Daoy (cell line): Measurements from ENCODE around the gene MAST3. TPM values are rescaled to one million over a fixed set of nuclear protein-coding genes. Genes with fewer than 3 reads are reported as not detected.

Experiments
- DNase-seq: peaks from one replicate; pipeline ENCODE4 v3.0.0-alpha.2; 2015; ENCODE audit warnings: low read depth
- total RNA-seq: library from RNA; depleted of rRNA; stranded (reverse); fragments of >200 nt; shearing (Covaris generic); gene quantifications from 2 replicates; pipeline ENCODE4 v1.2.3, GENCODE V29; 2014

MAST3 gene
- total RNA-seq, 1 experiment from 2014 or later: 1.5 TPM

DNA sequence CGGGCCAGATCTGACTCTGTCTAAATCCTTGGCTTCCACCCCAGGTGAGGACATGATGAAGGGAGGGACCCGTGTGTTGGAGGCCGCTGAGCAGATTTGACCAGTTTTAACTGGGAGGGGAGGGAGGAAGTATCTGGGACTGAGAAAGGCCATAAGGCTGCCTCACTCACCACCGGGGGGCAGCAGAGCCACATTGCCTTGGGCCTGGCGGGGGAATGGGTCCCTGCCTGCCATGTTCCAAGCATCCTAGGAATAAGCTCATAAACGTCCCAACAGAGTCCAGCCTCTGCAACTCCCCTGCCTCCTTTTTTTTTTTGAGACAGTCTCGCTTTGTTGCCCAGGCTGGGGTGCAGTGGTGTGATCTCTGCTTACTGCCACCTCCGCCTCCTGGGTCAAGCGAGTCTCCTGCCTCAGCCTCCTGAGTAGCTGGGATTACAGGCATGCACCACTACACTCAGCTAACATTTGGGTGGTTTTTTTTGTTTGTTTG, 15.5 kb downstream of the MAST3 start:
- DNase-seq: peak; percentile 86

DNA sequence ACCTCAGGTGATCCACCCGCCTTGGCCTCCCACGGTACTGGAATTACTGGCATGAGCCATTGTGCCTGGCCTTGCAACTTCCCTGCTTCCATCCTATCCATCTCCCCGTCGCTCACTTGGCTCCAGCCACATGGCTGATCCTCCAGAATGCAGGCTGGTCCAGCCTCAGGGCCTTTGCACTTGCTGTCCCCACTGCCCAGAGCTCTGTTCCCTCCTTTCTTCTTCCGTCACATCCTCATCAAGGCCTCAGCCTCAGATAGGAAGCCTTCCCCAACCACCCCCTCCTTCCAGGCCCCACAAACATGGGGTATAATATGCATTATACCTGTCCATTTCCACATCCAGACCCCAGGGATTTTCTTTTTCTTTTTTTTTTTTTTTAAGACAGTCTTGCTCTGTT, 16.2 kb downstream of the MAST3 start:
- DNase-seq: no peak

DNA sequence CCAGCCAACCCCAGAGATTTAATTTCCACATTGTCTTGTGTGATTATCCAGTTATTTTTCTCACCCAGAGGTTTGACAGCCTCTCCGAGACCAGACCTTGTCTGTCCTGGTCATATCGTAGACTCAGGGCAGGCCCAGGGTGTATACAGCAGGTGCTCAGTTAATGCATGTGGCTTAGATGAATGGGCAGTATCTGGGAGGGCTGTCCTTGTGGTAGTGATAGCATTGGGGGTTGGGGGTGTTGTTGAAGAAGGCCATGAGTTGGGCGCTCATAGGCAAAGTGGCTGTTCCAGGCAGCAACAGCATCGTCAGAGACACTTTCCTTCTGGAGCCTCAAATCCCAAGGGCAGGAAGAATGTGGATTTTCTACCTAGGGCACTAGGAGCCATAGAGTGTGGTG, 16.9 kb downstream of the MAST3 start:
- DNase-seq: no peak

DNA sequence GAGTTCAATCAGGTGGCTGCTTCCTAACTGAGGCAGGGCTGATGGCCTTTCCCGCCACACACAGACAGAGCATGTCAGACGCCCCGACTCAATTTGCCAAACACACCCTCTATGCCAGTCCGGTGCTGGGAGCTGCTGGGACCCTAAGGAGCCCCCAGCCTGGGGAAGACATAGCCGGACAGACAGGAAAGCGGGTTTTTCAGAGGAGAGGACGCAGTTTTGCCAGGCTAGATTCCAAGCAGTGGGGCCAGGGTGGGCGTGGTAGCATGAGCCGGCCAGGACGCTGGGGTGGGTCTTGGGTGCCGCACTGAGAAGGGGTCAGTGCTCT, 19.8 kb downstream of the MAST3 start:
- no peak for DNase-seq

DNA sequence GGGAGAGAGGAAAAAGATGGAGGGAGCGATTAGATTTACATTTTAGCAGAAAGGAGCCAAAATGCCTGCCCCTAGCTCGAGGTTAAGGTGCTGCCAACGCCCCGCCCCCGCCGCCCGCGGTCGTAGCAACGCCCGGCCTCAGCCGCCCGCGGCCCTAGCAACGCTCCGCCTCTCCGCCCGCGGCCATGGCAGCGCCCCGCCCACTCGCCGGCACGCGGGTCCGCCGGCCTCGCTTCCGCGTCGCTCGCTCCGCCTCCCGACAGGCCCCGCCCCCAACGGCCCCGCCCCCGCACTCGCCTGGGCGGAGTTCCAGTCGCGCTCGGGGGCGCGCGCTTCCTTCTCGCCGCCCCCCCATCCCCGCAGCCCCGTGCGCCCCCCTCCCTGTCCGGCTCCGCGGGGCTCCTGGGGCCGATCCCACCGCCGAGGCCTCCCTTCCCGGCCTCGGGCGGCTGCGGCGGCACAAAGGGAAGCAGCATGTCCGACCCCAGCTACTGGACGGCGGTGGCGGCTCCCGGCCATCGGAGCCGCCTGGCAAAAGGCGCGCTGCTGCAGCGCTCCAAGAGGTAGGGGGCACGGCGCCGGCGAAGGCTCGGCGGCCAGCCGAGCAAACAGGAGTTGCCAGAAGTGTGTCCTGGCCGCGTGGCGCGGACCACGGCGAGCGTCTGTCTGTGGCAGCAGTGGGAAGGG, 20.3 kb downstream of the MAST3 start:
- DNase-seq: peak; percentile 92

DNA sequence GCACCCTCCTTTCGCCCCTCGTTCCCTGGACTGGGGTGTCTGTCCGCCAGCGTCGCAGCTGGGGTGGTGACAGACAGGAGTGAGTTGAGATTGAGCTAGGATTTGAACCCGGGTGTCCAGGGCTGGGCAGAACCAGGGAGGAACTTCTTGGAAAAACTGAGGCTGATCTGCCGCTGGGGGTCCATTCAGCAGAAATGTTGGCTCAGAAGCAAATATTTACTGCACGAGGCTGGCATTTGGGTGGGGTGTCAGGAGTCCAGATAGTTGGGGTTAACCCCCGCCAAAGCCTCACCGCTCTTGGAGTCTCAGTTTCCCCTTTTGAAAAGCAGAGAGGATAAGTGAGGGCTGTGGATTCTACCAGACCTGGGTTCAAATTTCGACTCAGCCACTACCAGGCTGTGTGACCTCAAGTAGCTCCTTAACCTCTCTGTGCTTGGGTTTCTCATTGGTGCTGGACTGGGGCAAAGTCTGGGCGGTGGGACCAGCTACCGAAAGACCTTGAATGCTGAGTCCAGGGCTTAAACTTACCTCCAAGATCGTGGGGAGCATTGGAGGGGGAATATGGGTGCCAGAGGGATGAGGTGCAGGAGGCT, 20.9 kb downstream of the MAST3 start:
- DNase-seq: no peak

DNA sequence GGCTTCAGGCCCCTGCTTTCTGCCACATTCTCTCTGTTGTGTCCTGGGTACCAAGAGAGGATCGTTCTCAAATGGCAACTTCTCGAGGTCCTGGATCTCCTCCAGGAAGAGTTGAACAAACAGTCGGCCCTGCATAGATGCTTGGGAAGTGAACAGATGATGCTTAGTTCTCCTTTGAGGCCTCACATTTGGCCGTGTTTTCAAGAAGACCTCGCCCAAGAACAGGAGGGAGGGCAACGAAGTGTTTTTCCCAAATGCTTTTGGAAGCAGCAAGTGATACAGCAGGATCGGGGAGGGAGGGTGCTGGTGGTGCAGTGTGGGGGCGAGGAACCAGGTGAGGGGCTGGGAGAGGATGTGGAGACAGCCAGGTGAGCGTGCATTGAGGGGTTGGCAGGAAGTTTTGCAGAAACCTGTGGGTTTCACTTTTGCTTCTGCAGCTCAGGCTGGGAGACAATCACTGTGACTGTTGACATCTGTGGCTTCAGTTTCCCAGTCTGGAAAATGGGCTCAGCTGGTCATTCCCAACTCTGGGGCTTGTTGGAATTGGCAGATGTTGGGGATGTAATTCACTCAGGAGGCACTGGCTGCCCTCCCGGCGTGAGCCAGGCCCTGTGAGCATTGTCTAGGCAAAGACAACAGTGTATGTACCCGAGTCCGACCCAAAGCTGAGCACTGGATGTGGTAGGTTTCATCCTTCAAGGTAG, 21.6 kb downstream of the MAST3 start:
- DNase-seq: no peak

DNA sequence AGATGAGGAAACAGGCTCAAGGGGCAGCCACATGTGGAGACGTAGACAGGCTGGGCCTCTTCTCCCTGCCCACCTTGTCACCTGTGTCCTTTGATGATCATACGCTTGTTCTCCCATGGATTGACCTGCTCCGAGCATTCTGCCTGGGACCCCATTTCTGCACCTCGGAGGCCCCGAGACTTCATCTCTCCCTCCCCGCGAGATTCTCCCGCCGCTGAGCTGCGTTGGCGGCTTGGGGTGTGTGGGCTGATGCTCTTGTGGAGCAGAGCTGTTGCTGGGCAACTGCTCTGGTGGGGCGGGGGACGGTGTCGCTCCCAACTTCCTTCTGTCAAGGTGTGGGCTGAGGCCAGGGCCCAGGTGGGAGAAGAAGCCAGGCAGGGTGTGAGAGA, 22.1 kb downstream of the MAST3 start:
- no peak for DNase-seq

DNA sequence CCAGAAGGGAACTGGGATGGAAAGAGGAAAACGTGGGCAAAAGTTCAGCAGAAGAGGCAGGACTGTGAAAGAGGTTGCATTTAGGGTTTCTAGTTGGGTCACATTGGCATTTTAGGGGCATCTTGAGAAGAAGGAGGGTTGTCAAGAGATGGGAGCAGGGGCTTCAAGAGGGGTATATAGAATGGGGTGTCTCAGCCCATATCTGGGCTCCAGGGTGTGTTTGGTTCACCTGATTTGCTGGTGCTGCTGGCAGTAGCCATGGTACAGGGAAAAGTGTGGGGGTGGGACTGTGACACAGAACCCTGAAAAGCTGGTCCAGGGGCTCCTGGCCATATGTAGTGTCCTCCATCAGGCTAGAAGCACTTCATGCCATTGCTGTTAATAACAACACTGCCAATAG, 22.5 kb downstream of the MAST3 start:
- DNase-seq: no peak

DNA sequence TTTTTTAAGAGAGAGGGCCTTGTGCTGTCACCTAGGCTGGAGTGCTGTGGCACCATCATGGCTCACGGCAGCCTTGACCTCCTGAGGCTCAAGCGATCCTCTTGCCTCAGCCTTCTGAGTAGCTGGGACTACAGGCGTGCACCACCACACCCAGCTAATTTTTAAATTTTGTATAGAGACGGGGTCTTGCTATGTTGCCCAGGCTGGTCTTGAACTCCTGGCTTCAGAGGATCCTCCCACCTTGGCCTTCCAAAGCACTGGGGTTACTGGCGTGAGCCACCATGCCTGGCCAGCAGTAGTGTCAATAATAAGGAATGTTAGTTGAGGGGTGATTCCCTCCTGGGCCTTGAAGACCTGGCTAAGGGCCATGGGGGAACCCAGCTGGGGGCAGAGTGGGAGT, 23.6 kb downstream of the MAST3 start:
- DNase-seq: no peak

DNA sequence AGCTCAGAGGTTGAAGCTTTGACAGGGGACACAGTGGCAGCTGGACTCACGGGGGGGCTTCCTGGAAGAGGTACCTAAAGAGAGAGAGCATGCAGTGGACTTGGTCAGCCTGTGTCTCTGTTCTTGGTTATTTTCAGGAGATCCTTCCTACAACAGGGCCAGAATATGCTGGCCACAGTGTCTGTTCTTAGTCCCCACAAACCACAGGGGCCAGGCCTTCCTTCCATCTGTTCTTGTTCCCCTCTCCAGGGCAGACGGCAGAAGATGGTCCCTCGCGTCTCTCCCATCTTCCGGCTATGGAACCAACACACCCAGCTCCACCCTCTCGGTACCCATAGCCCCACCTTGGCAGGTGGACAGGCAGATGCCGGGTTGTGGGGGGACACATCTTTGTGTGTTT, 24.8 kb downstream of the MAST3 start:
- no peak for DNase-seq

DNA sequence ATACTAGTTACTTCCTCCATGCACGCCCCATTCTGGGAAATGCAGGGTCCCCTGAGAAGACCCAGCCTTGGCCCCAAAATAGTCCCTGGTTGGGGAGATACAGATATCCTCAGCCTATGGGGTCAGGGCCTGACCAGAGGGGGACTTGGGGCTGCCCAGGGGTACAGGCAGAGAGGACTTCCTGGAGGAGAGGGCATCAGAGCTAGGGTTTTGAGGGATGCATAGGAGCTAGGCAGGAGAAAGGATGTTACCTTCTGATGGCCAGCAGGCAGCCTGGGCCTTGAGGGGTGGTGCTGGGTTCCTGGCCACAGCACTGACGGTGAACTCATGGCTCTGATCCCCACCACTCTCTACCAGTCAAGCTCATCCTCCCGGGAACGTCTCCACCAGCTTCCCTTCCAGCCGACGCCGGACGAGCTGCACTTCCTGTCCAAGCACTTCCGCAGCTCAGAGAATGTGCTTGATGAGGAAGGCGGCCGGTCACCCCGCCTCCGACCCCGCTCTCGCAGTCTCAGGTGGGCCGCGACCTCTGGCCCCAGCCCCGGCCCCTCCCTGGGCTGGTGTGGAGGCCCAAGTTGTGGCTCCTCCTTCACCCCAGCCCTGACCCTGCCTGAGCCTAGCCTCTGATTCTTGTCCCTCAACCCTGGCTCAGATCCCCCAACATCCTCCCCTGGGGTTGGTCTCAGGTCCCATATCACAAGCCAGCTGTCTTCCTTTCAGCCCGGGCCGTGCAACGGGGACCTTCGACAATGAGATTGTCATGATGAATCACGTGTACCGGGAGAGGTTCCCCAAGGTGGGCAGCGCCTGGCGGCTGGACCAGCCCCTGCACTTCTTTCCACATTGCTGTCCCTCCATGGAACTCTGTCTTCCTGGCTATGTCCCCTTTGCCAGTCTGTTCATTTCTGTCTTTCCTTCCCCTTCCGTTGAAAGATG, 25.6 kb downstream of the MAST3 start:
- DNase-seq: no peak

DNA sequence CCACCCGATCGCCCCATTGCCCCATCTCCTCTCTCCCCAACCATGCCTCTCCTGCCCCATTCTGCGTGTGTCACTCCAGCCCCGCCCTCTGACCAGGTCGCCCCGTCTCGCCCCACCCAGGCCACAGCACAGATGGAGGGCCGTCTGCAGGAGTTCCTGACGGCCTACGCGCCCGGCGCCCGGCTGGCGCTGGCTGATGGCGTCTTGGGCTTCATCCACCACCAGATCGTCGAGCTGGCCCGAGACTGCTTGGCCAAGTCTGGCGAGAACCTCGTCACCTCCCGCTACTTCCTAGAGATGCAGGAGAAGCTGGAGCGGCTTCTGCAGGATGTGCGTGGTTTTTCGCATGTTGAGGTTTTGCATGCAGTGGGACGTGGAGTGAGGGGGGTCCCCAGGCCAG, 26.2 kb downstream of the MAST3 start:
- DNase-seq: no peak

DNA sequence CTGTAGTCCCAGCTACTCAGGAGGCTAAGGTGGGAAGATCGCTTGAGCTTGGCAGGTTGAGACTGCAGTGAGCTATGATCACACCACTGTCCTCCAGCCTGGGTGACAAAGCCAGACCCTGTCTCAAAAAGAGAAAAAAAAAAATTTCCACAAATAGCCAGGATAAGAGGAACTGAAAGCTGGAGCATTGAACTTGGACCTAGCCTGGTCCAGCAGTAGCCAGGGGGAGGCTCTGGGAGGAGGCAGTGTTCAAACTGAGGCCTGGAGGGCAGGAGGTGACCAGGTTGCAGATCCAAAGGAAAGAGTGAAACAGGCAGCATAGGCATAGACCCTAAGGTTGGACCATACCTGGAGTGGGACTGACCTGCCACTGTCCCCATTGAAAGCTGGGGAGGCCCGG, 28.5 kb downstream of the MAST3 start:
- no peak for DNase-seq

DNA sequence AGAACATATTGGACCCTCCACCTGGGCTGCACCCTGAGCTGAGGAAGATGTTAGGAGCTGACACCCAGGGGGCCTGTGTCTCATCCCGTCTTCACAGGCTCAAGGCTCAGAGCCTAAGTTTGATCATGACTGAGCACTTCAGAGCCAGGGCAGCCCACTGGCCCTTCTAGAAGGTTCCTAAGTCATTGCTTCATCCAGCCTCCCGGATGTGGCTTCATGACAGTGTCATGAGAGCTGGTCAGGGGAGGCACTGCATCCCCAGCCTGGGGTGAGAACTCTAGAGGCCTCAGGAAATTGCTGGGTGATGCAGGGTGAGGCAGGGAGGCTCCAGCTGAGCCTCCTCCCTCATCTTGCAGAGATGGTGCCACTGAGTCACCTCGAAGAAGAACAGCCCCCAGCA, 30.5 kb downstream of the MAST3 start:
- peak; percentile 52 for DNase-seq

DNA sequence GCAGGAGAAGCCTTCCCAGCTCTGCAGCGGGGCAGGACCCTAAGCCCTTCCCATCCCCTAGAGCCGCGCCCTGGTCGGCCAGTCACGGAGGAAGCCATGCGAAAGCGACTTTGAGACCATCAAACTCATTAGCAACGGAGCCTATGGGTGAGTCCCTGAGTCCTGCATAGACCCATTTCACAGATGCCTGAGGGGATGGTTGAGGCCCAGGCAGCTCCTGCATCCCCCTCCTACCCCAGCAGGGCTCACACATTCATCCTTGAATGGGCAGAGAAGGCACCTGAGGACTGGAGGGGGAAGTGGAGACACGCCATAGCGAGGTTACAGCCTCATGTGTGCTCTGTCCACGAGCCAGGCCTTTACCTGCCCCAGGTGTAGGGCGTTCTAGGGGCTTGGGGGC, 31.2 kb downstream of the MAST3 start:
- DNase-seq: no peak

DNA sequence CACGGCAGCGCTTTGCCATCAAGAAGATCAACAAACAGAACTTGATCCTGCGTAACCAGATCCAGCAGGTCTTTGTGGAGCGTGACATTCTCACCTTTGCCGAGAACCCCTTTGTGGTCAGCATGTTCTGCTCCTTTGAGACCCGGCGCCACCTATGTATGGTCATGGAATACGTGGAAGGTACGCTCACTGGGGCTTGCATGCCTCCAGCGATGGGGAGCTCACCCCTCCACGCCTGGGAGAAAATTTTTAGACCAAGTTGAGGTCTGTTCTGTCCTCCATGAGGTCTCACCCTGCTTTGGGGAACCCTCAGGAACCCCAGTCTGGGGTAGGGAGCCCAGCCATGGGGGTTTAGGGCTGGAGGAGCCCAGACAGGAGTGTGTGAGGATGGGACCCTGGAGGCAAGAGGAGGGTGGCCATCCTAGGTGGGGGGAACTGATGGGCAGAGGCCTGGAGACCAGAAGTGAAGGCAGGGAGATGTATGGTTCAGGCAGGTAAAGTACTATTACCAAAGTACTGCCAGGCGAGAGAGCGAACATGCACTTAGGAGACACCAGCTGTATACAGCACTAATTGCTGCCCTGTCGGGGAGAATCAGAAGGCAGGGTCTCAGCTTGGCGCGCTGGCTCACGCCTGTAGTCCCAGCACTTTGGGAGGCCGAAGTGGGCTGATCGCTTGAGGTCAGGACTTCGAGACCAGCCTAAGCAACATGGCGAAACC, 33.1 kb downstream of the MAST3 start:
- DNase-seq: no peak

DNA sequence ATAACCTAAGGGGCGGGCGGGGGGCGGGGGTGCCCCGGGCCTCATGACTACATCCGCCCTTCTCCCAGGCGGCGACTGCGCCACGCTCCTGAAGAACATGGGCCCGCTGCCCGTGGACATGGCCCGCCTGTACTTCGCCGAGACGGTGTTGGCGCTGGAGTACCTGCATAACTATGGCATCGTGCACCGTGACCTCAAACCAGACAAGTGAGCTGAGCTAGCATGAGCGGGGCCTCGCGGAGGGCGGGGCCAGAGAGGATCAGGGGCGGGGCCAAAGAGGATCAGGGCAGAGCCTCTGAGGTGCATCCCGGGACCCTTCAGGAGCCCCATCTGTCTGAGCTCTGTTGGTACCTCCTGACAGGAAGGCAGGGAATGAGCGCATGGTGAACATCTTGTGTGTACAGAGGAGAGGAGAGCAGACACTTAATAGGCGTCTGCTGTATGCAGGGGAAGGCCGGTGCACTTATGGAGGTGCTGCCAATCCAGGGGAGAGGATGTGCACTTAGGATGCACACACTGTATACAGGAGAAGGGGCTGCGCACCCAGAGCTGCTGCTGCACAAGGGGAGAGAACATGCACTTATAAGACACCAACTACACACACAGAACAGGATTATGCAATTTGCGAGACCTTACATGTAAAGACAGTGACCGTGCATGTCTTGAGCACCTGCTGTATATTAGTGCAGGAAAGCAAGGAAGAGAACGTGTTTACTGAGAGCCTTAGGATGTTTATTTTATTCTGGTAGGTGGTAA, 34.4 kb downstream of the MAST3 start:
- no peak for DNase-seq

DNA sequence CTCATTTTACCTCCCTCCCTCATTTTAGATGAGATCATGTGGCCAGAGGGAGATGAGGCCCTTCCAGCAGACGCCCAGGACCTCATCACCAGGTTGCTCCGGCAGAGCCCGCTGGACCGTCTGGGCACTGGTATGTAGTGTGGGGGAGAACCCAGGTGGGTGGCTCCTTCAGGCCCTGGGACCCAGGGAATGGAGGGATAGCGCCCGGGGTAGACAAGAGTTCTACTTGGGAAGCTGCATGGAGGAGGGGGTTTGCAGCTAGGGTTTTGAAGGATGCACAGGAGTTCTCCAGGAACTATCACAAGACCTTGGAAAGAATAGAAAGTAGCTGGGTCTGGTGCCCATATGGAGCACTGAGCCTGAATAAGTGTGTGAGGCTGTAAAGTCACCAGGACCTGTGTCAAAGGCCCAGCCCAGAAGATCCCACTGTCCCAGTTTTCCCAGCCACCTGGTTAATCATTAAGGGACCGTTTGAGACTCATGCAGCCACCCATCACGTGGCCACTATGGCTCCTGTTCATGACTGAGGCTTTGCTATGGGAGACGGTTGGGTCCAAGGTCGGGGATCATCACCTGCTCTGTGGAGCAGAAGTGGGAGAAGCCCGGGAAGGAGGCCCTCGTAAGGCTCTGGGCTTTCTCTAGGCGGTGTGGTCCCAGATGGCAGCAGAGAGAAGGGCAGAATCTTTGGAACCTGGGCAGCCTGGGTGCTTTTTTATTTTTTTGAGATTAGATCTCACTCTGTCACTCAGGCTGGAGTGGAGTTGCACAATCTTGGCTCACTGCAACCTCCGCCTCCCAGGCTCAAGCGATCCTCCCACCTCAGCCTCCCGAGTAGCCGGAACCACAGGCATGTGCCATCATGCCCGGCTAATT, 38.4 kb downstream of the MAST3 start:
- no peak for DNase-seq

DNA sequence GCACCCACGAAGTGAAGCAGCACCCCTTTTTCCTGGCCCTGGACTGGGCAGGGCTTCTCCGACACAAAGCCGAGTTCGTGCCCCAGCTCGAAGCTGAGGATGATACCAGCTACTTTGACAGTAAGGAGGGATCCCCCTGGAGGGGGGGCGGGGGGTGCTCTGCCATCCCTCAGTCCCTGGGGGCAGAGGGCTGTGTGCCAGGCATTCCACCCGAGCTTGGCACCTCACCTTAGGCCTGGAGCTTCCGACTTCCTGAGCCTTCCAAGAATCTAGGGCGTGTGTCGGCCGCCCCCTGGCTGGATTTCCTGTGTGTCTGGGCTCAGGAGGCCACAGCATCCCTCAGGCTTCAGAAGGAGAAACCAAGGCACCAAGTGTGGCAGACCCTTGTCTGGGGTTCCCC, 39.7 kb downstream of the MAST3 start:
- no peak for DNase-seq
